GM12864 (cell line): ENCODE results near the gene PBRM1.

Experiments
- DNase-seq: peaks from one replicate; pipeline ENCODE4 v3.0.0-alpha.2; 2011; ENCODE audit warnings: low read depth
- H3K4me3 ChIP-seq: 2 replicates; pipeline ENCODE4 v1.5.1; 2011; ENCODE audit warnings: mild to moderate bottlenecking, low read depth, low read length, control low read depth
- CTCF ChIP-seq: IDR thresholded peaks from 2 replicates; pipeline ENCODE4 v1.5.1; 2011; ENCODE audit warnings: low read depth, mild to moderate bottlenecking, moderate library complexity, low read length, control low read depth, inconsistent platforms; ENCODE audit errors: missing control alignments

PBRM1 gene

GRCh38 chr3:52523386-52524257 lies 162.1 kb downstream of the PBRM1 start:
- no peak for DNase-seq
- TF ChIP-seq CTCF = no peak
- no peak overlapping the region for H3K4me3 ChIP-seq

GRCh38 chr3:52522651-52523251 lies 163.0 kb downstream of the PBRM1 start:
- no peak for TF ChIP-seq CTCF
- no peak for DNase-seq
- no peak overlapping the region for H3K4me3 ChIP-seq

GRCh38 chr3:52521881-52522650 lies 163.6 kb downstream of the PBRM1 start:
- no peak for DNase-seq
- no peak for TF ChIP-seq CTCF
- H3K4me3 ChIP-seq = no peak overlapping the region

- H3K4me3 ChIP-seq = no peak overlapping the region
- no peak for DNase-seq
- no peak for TF ChIP-seq CTCF
Measured at GRCh38 chr3:52521488-52521824, 164.3 kb downstream of the PBRM1 start.

- TF ChIP-seq CTCF = no peak
- no peak overlapping the region for H3K4me3 ChIP-seq
- DNase-seq = no peak
Measured at GRCh38 chr3:52520716-52521487, 164.8 kb downstream of the PBRM1 start.

GRCh38 chr3:52520141-52520667 lies 165.5 kb downstream of the PBRM1 start:
- no peak overlapping the region for H3K4me3 ChIP-seq
- no peak for DNase-seq

More at GRCh38 chr3:52520141-52520667, 165.5 kb downstream of the PBRM1 start:
- TF ChIP-seq CTCF = no peak
